Activated naive CD8-positive, alpha-beta T cell treated with anti-CD3 and anti-CD28 coated beads for 36 hours (primary cell): ENCODE results near the gene ERBIN. TPM values are rescaled to one million over a fixed set of nuclear protein-coding genes. Genes with fewer than 3 reads are reported as not detected.
A peak's percentile ranks its signal among the peaks of the same experiment; 100 is the strongest.
"Not testable (repeated sequence)": the region's sequence is repeated elsewhere in the genome, so short reads cannot be mapped to it uniquely, and the experiment has no call there.

Source experiments
- DNase-seq: peaks from one replicate; pipeline ENCODE4 v3.0.0; 2021
- H3K27ac Mint-ChIP-seq: one replicate; pipeline ENCODE4 v1.8.0; 2022; ENCODE audit warnings: mild to moderate bottlenecking, moderate library complexity, mixed read lengths
- H3K27me3 Mint-ChIP-seq: one replicate; pipeline ENCODE4 v1.8.0; 2022; ENCODE audit warnings: mild to moderate bottlenecking, mixed read lengths
- H3K36me3 Mint-ChIP-seq: one replicate; pipeline ENCODE4 v1.8.0; 2021; ENCODE audit warnings: mild to moderate bottlenecking, mixed read lengths
- H3K4me1 Mint-ChIP-seq: one replicate; pipeline ENCODE4 v1.8.0; 2021; ENCODE audit warnings: mixed read lengths
- H3K4me3 Mint-ChIP-seq: one replicate; pipeline ENCODE4 v1.8.0; 2022; ENCODE audit warnings: mild to moderate bottlenecking, moderate library complexity, mixed read lengths
- H3K9me3 Mint-ChIP-seq: one replicate; pipeline ENCODE4 v1.8.0; 2022; ENCODE audit warnings: mixed read lengths
- total RNA-seq, 2 experiments: library from RNA; stranded (reverse); gene quantifications; one replicate each; pipeline ENCODE4 v1.2.3, GENCODE V29; 2021

The ERBIN gene
- total RNA-seq, 2 experiments from 2014 or later = 38.3 to 41.1 TPM

DNA sequence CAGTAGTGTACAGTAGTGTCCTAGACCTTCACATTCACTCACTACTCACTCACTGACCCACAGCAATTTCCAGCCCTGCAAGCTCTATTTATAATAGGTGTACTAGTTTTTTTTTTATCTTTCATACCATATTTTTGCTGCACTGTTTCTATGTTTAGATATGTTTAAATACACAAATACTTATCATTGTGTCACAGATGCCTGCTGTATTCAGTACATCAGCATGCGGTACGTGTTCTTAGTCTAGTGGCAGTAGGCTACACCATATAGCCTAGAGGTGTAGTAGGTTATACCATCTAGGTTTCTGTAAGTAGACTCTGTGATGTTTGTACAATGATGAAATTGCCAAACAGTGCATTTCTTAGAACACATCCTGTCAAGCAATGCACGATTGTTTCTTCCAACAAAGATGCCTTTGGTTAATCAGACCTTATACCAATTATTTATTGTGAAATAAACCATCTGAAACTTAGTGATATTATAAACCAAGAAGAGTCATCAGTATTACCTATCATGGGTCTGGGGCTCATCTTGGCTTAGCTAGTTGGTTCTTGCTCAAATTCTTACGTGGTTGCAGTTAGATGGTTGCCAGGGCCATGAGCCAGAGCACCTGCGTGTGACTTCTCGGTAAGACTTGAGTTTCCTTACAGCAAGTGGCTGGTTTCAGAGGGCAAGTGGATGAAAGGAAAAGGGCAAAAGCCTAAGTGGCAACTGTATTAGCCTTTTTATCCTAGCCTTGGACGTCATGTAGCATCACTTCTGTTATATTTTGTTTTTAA is 41.1 kb downstream of the ERBIN start:
- Mint-ChIP-seq H3K9me3 (no peaks in the 10 kb centered on the region), H3K36me3 (peaks cover 13% of the 10 kb centered on the region), H3K4me3 (no peak overlapping the region), H3K4me1 (peaks cover 63% of the 10 kb centered on the region), H3K27me3 (no peaks in the 10 kb centered on the region), H3K27ac (peak overlapping the region; percentile 59)
- DNase-seq = no peak

DNA sequence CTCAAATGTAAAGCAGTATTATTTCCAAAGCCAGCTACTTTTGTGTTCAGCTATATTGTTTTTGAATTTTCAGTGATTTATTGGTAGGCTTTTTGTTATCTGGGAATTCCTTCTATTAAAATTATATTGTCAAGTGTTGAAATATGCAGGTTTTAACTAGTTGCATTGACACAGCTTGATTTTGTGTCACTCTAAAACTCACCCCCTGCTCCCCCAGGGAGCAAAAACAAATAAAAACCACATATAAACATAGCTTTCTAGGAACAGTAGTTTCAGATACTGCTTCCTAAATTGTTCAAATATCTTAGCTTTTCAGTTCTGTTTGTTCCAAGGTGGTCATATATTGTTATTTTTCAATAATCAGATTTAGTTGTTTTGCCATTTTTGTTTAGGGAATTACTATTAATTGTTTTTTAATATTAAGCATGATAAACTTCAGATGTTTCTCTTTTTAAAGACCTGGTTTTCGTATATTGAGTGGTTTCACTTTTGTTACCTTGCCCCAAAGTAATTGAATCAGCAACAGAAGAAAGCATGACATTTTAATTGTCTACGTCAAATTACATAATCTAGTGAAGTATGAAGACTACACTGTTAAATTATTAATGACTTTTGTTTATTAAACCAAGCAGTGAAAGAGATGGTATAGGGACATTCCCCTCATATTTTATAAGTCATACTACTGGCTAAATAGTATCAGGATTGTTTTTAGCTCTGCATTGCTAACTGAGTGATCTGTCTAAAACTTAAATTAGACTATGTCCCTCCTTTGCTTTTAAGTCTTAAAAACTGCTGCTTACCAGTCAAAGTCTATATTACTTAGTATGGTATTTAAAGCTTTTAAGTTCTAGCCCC is 43.4 kb downstream of the ERBIN start:
- H3K4me3 Mint-ChIP-seq = peak overlapping the region; percentile 66
- peaks cover 56% of the 10 kb centered on the region for H3K4me1 Mint-ChIP-seq
- H3K9me3 Mint-ChIP-seq = peaks cover 2% of the 10 kb centered on the region
- peak overlapping the region; percentile 61 for H3K27ac Mint-ChIP-seq
- H3K27me3 Mint-ChIP-seq = no peaks in the 10 kb centered on the region
- DNase-seq = no peak
- H3K36me3 Mint-ChIP-seq = peaks cover 22% of the 10 kb centered on the region

DNA sequence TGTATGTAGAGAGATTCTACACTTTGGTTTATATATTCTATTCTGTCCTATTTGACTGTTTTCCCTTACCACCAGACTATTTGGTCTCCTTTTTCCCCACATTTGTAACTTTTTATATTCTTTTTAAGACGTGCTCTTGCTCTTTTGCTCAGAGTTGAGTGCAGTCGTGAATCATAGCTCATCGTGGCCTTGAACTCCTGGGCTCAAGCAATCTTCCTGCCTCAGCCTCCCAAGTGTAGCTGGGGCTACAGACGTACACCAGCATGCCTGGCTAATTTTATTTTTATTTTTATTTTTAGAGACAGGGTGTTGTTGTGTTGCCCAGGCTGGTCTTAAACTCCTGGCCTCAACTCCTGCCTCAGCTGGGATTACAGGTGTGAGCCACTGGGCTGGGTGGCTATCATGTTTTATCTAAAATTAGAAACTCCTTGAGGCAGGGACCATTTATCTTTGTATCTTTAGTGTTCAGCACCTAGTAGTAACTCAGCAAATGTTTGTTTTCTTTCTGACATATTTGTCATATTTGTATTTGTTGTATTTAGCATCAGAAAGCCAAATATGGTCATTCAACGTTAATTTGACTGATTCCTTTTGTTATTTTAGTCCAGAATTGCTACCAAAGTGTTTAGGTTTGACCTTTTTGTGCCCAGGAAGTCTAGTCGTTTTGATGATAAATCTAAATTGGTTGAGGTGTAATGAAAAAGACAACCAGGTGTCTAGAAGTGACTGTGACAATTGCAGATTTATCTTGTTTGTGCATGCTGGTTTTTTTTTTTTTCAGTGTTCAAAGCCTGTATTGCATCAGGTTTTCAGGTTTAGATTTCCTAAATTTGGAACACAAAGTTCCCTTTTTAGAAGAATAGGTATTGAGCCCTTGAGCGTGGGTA is 44.3 kb downstream of the ERBIN start:
- peaks cover 20% of the 10 kb centered on the region for H3K36me3 Mint-ChIP-seq
- peaks cover 2% of the 10 kb centered on the region for H3K9me3 Mint-ChIP-seq
- H3K27me3 Mint-ChIP-seq = no peaks in the 10 kb centered on the region
- DNase-seq = no peak
- peaks cover 50% of the 10 kb centered on the region for H3K4me1 Mint-ChIP-seq
- peak overlapping the region; percentile 66 for H3K4me3 Mint-ChIP-seq
- peak overlapping the region; percentile 81 for H3K27ac Mint-ChIP-seq

DNA sequence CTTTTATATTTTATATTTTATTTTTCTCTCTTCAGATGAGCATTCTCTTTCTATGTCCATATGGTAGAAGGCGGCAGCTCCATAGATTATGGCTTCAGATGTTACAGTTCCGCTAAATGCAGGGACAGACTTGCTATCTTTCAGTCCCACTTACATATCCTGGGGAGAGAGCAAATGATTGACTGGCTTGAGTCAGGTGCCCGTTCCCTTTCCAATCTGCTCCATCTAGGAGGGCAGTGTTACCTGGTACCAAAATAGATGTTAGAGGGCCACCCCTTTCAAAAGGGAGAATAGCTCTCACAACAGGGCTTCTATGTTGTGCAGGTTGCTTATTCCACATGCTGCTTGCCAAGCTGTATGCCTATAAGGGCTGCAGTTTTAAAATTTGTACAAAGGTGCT is 45.3 kb downstream of the ERBIN start:
- no peak for DNase-seq
- Mint-ChIP-seq H3K4me3 (no peak overlapping the region), H3K27ac (no peak overlapping the region), H3K4me1 (peaks cover 50% of the 10 kb centered on the region), H3K9me3 (peaks cover 4% of the 10 kb centered on the region), H3K36me3 (peaks cover 26% of the 10 kb centered on the region), H3K27me3 (no peaks in the 10 kb centered on the region)

DNA sequence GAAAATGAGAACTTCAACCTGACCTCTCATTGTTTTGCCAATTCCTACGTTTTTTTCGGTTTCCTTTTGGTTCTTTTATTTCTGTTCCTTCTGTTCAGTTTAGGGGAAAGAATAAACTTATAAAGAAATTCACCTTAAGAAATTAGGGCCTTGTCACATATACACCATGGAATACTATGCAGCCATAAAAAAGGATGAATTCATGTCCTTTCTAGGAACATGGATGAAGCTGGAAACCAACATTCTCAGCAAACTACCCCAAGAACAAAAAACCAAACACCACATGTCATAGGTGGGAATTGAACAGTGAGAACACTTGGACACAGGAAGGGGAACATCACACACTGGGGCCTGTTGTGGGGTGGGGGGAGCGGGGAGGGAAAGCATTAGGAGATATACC is 46.5 kb downstream of the ERBIN start:
- H3K27ac Mint-ChIP-seq, H3K27me3 Mint-ChIP-seq, H3K4me3 Mint-ChIP-seq, H3K9me3 Mint-ChIP-seq, DNase-seq: not testable (repeated sequence)
- Mint-ChIP-seq H3K36me3 (peaks cover 25% of the 10 kb centered on the region), H3K4me1 (peaks cover 41% of the 10 kb centered on the region)

DNA sequence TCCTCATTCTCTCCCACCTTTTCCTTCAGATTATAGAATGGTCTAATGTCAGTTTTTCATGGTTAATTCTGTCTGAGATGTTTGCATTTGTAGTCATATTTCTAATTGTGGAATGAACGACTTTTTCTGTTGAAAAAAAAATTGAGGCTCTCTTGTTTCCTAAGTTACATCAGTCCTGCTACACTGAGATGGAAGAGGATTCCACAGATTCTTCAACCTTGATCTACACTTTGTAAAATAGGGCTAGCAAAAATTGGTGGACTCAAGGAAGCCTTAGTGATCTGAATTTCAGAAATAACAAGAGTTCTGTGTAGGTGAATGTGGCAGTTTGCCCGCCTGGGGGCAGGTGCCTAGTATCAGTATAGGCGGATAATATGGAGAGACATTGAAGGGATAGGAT is 51.9 kb downstream of the ERBIN start:
- H3K9me3 Mint-ChIP-seq = peaks cover 7% of the 10 kb centered on the region
- DNase-seq = no peak
- no peak overlapping the region for H3K4me3 Mint-ChIP-seq
- H3K27me3 Mint-ChIP-seq = no peaks in the 10 kb centered on the region
- peaks cover 36% of the 10 kb centered on the region for H3K36me3 Mint-ChIP-seq
- H3K27ac Mint-ChIP-seq = no peak overlapping the region
- H3K4me1 Mint-ChIP-seq = peaks cover 30% of the 10 kb centered on the region

DNA sequence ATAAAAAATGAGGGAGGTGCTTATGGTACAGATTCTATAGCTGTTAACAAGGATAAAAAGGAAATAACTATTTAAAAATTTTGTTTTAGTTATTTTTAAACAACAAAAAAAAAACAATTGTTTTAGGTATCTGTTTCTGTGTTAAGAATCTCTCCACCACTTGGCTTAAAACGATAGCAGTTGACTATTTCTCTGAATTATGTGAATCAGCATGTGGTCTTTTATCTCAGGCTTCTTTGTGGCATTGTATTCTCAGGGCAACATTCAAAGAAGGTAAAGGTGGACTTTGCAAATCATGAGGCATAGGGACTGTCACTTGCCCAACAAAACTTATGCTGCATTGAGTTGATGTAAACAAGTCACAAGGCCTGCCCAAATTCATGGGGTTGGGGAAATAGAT is 55.2 kb downstream of the ERBIN start:
- Mint-ChIP-seq H3K36me3 (peaks cover 20% of the 10 kb centered on the region), H3K4me1 (peaks cover 37% of the 10 kb centered on the region), H3K9me3 (peaks cover 3% of the 10 kb centered on the region), H3K4me3 (no peak overlapping the region), H3K27ac (peak overlapping the region; percentile 52), H3K27me3 (no peaks in the 10 kb centered on the region)
- no peak for DNase-seq

DNA sequence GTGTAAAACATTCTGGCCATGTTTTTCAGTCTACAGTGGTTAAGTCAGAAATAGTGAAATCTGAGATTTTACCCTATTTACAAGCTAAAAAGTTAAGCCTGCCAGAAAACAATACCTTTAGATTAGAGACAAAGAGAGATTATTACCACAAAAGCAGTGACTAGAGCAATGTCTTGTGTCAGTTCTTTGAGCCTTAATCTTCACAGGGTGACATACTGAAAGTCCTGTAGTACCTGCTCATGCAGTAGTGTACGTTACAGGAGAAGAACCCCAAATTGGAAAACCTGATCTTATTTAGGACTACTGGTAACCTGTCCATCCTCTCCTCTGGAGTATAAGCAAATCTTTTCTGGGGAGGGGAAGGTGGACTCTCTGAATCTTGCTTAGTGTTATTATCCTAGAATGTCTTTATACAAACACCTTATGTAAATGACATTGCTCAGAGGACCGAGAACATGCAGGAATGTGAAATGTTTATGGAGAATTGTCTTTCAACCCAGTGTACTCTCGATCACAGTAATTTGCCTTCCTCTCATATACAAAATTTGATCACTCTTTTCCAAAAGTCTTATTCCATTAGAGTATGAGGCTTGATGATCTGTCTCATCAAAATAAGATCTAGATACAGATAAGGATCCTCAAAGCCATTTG is 55.7 kb downstream of the ERBIN start:
- H3K4me1 Mint-ChIP-seq = peaks cover 41% of the 10 kb centered on the region
- H3K27me3 Mint-ChIP-seq = no peaks in the 10 kb centered on the region
- H3K27ac Mint-ChIP-seq = peak overlapping the region; percentile 52
- no peak overlapping the region for H3K4me3 Mint-ChIP-seq
- no peak for DNase-seq
- H3K9me3 Mint-ChIP-seq = peaks cover 3% of the 10 kb centered on the region
- H3K36me3 Mint-ChIP-seq = peaks cover 20% of the 10 kb centered on the region

DNA sequence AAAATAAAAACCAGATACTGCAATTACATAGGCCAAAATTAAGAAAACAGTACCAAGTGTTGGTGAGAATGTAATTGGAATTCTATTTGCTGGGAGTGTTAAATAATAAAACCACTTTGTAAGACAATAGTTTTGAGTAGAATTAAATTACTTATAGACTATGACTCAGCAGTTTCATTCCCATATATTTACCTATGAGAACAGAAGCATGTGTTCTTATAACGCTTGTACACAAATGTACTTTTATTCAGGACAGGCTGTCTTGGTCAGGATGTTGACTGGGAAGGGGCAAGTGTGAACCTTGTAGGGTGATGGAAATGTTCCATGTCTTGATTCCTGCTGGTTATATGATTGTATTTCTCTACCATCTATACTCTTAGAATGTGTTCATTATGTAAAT is 56.3 kb downstream of the ERBIN start:
- no peak for DNase-seq
- H3K9me3 Mint-ChIP-seq = peaks cover 3% of the 10 kb centered on the region
- H3K27ac Mint-ChIP-seq = no peak overlapping the region
- peaks cover 42% of the 10 kb centered on the region for H3K4me1 Mint-ChIP-seq
- H3K27me3 Mint-ChIP-seq = no peaks in the 10 kb centered on the region
- peaks cover 18% of the 10 kb centered on the region for H3K36me3 Mint-ChIP-seq
- no peak overlapping the region for H3K4me3 Mint-ChIP-seq

DNA sequence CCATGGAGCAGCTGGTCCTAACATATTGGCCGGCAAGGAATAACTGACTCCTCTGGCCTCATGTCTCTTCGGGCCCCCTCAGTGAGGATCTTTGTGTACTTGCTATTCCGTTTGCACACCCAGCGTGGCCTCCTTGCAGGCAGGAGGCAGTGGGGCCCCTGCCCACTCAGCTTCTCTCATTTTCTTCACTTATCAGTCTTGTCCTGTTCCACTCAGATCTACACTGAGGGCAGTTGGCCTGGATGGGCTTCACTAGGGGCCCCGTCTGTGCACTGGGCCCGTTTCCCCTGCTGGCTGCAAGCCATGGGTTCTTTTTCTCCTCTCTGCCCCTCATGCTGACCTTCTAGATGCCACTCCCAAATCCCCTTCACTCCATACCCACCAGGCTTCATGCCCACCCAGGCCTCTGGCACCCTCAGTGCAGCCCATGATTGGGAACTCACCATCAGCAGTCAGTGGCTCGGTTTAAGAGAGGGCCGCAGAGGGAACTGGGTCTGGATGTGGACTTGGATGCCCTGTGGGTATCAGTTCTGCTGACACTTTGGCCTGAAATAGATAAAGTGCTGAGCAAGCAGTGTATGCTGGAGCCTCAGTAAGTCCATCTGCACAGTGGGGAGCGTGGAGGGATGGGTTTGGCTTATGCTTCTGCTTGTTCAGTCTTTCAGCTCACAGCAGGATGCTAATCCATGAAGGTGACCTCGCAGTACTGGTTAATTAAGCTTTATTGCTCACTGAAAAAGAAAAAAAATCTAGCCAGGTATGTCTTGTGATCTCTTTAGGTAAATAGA is 57.9 kb downstream of the ERBIN start:
- Mint-ChIP-seq H3K27ac (no peak overlapping the region), H3K4me1 (peaks cover 42% of the 10 kb centered on the region), H3K27me3 (no peaks in the 10 kb centered on the region), H3K4me3 (no peak overlapping the region), H3K36me3 (peaks cover 8% of the 10 kb centered on the region), H3K9me3 (peaks cover 3% of the 10 kb centered on the region)
- DNase-seq = no peak

DNA sequence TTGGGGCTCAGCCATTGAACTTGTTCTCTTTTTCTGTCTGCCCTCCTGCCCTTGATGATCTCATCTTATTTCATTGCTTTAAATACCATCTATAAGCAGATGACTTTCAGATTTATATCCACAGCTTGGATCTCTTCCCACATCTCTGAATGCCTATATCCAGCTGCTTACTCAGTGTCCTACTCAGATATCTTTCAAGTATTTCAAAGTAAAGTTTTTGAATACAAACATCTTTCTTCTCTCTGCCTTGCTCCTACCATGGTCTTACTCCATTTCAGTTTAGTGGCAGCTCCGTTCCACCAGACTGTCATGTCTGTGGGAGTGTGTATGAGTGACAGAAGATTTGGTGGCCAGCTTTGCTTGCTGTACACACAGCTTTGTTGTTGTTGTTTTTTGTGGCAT is 59.7 kb downstream of the ERBIN start:
- Mint-ChIP-seq H3K4me1 (peaks cover 43% of the 10 kb centered on the region), H3K36me3 (peaks cover 7% of the 10 kb centered on the region), H3K27ac (no peak overlapping the region)

DNA sequence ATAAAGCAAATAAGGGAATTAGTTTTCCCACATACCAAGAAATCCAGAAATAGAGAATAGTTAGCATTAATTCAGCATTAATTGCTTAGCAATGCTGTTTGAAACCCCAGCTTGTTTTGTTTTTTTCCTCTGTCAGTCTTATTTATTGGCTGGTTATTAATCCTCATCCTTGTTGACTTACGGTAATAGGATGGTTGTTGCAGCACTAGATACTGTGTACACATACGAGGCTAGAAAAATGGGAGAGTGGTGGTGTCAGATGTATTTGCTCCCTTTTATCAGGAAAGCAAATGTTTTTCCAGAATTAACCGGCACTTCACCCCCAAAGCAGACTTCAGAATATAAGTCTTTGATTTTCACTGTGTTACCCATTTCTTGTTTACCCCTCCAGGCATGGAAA is 60.4 kb downstream of the ERBIN start:
- H3K4me1 Mint-ChIP-seq = peaks cover 38% of the 10 kb centered on the region
- H3K9me3 Mint-ChIP-seq = no peaks in the 10 kb centered on the region
- H3K27me3 Mint-ChIP-seq = no peaks in the 10 kb centered on the region
- no peak overlapping the region for H3K27ac Mint-ChIP-seq
- H3K36me3 Mint-ChIP-seq = peaks cover 7% of the 10 kb centered on the region
- no peak overlapping the region for H3K4me3 Mint-ChIP-seq
- DNase-seq = no peak

More for the DNA sequence above, 59.7 kb downstream of the ERBIN start:
- DNase-seq = no peak
- H3K27me3 Mint-ChIP-seq = no peaks in the 10 kb centered on the region
- H3K9me3 Mint-ChIP-seq = no peaks in the 10 kb centered on the region
- no peak overlapping the region for H3K4me3 Mint-ChIP-seq

DNA sequence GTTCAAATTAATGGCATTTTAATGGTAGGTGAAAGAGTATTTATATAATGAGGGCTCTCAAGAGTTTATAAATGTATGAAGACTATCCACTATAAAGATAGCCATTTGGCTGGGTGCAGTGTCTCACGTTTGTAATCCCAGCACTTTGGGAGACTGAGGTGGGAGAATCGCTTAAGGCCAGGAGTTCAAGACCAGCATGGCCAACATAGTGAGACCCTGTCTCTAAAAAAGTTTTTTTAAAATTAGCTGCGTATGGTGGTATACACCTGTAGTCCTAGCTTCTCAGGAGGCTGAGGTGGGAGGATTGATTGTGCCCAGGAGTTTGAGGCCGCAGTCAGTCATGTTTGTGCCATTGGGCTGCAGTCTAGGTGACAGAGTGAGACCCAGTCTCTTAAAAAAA is 61.6 kb downstream of the ERBIN start:
- no peak overlapping the region for H3K4me3 Mint-ChIP-seq
- H3K4me1 Mint-ChIP-seq = peaks cover 29% of the 10 kb centered on the region
- DNase-seq = no peak
- peaks cover 12% of the 10 kb centered on the region for H3K36me3 Mint-ChIP-seq
- H3K27me3 Mint-ChIP-seq = no peaks in the 10 kb centered on the region
- no peak overlapping the region for H3K27ac Mint-ChIP-seq
- no peaks in the 10 kb centered on the region for H3K9me3 Mint-ChIP-seq

DNA sequence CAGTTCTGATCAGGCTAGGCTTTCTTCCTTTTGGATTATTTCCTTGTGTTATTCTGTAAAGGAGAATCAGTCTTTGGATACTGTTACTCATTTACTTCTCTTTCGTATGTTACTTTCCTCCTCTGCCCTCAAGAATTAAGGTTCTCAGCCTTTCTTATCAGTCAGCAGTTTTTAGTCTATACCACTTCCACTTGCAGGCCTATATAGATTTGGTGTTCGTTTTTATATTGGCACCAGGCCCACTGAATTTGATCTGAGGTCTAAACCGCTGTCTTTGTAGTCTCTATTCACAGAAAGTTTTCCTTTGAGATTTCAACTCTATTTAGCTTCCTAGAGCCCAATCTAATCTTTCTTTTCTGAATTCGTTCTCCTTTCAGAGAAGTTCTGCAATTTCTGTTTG is 62.8 kb downstream of the ERBIN start:
- H3K4me1 Mint-ChIP-seq = peaks cover 28% of the 10 kb centered on the region
- H3K27ac Mint-ChIP-seq = no peak overlapping the region
- DNase-seq = no peak
- H3K9me3 Mint-ChIP-seq = no peaks in the 10 kb centered on the region
- H3K4me3 Mint-ChIP-seq = no peak overlapping the region
- H3K27me3 Mint-ChIP-seq = no peaks in the 10 kb centered on the region
- H3K36me3 Mint-ChIP-seq = peaks cover 12% of the 10 kb centered on the region
